Measurements from ENCODE around the gene PAM.

- no peak for TF ChIP-seq CTCF (IDR thresholded peaks at IDR 0.05)
- TF ChIP-seq POLR2A (IDR thresholded peaks at IDR 0.05), result no peak
Measured at GRCh38 chr5:102961671-102962070, 206.6 kb downstream of the PAM start.
